Thymus (tissue), 11 donors: Measurements from ENCODE around the gene SPIRE1. TPM values are rescaled to one million over a fixed set of nuclear protein-coding genes. Genes with fewer than 3 reads are reported as not detected.

Experiments
- DNase-seq, 9 donors: peaks; one replicate each; pipeline ENCODE4 v3.0.0-alpha.2; 2013; ENCODE audit warnings: low spot score in 9 of 9, low read depth in 6 of 9, missing footprints in 1 of 9
- H3K27ac ChIP-seq, 2 donors: one replicate each; pipeline ENCODE4 v1.5.1; 2013; ENCODE audit warnings: control low read depth in 1 of 2, low read depth in 1 of 2, low read length in 1 of 2, mild to moderate bottlenecking in 1 of 2, moderate library complexity in 1 of 2
- H3K27me3 ChIP-seq, 2 donors: one replicate each; pipeline ENCODE4 v1.5.1; 2013; ENCODE audit warnings: low read length in 1 of 2; ENCODE audit not compliant: control insufficient read depth in 2 of 2, insufficient read depth in 1 of 2
- H3K36me3 ChIP-seq, 2 donors: one replicate each; pipeline ENCODE4 v1.5.1; 2013; ENCODE audit warnings: low read length in 1 of 2, mild to moderate bottlenecking in 1 of 2, moderate library complexity in 1 of 2; ENCODE audit not compliant: control insufficient read depth in 2 of 2, insufficient read depth in 2 of 2
- H3K4me1 ChIP-seq, 2 donors: one replicate each; pipeline ENCODE4 v1.5.1; 2013; ENCODE audit warnings: low read length in 2 of 2; ENCODE audit not compliant: control insufficient read depth in 2 of 2, insufficient read depth in 2 of 2
- H3K4me3 ChIP-seq, 2 donors: one replicate each; pipeline ENCODE4 v1.5.1; 2013; ENCODE audit warnings: low read length in 2 of 2, control low read depth in 1 of 2, mild to moderate bottlenecking in 1 of 2
- H3K9me3 ChIP-seq, 2 donors: one replicate each; pipeline ENCODE4 v1.5.1; 2013; ENCODE audit warnings: low read length in 1 of 2, mild to moderate bottlenecking in 1 of 2; ENCODE audit not compliant: control insufficient read depth in 2 of 2, insufficient read depth in 1 of 2
- WGBS: extraction: QIAGEN DNeasy Blood & Tissue Kit; methylation state at CpG from one replicate; pipeline ENCODE4 v1.1.7; 2013; 5-methylcytosine and 5-hydroxymethylcytosine counted together
- polyA plus RNA-seq: library from polyadenylated mRNA; stranded (reverse); fragments of 200-250 nt; gene quantifications from one replicate; pipeline ENCODE4 v1.2.3, GENCODE V29; 2013
- total RNA-seq: library from RNA; stranded (reverse); fragments of 120-200 nt; gene quantifications from one replicate; pipeline ENCODE4 v1.2.4, GENCODE V29; 2013
- donor health status: healthy.

Gene SPIRE1
- total and polyA plus RNA-seq, 2 donors, result 6.2 to 7.6 TPM

DNA sequence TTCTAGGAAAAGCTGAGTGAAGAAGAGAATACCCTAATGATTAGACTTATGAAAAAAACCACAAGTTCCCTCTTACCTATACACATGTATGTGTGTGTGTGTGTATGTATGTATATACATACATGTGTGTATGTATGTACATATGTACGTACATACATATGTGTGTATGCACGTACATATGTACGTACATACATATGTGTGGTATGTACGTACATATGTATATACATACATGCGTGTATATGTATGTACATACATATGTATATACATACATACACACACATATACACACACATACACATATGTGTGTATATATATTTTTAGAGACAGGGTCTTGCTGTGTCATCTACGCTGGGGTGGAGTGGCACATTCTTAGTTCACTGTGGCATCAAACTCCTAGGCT lies 196.6 kb downstream of the SPIRE1 start:
- Histone ChIP-seq H3K4me1 (no peaks in the 10 kb centered on the region), H3K27me3 (no peaks in the 10 kb centered on the region), H3K9me3 (no peaks in the 10 kb centered on the region), H3K36me3 (no peaks in the 10 kb centered on the region), H3K4me3 (no peak overlapping the region), H3K27ac (no peak overlapping the region)
- 90% methylated on average over 6 of the region's 6 CpGs for WGBS
- DNase-seq, result no peak

DNA sequence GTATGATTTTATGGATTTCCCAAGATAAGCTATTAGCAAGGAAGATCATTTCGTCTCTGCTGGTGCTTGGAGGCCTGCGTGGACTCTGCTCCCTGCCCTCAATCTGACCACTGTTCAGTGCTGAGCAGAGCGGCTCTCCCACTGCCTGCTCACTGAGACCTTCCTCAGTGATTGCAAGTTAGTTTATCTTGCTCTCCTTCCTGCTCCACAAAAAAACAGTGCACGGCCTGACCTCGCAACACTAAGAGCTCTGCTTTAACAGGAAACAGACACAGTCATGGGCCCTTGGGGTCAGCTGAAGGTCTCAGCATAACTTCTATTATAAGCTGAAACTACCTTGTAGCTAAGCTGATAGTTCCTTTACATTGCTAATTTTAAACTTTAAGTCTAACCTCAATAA lies 197.0 kb downstream of the SPIRE1 start:
- 82% methylated on average over 5 of the region's 5 CpGs for WGBS
- H3K27me3 ChIP-seq, result no peaks in the 10 kb centered on the region
- H3K36me3 ChIP-seq, result no peaks in the 10 kb centered on the region
- H3K4me3 ChIP-seq, result no peak overlapping the region
- H3K9me3 ChIP-seq, result no peaks in the 10 kb centered on the region
- no peaks in the 10 kb centered on the region for H3K4me1 ChIP-seq
- no peak for DNase-seq
- no peak overlapping the region for H3K27ac ChIP-seq

DNA sequence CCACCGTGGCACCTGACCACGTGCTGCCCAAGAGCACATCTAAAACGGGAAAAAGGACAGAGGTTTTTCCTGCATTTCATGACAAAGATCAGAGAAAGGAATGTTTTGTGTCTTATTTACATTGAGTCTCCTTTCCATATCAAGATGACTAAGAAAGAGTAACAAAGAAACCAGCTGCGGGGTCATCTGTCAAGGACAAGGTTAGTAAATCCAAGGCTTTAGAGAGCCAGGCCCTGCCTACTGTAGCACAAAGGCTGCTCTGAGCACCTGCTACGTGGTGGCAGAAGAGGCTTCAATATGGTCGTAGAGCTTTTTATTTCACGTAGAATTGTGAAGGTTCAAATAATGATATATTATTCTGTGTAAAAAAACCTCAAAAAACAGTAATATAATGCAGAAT lies 199.1 kb downstream of the SPIRE1 start:
- Histone ChIP-seq H3K9me3 (no peaks in the 10 kb centered on the region), H3K27ac (no peak overlapping the region), H3K4me1 (no peaks in the 10 kb centered on the region), H3K27me3 (no peaks in the 10 kb centered on the region), H3K36me3 (no peaks in the 10 kb centered on the region), H3K4me3 (no peak overlapping the region)
- WGBS, result 96% methylated on average over 7 of the region's 7 CpGs
- DNase-seq, result no peak

DNA sequence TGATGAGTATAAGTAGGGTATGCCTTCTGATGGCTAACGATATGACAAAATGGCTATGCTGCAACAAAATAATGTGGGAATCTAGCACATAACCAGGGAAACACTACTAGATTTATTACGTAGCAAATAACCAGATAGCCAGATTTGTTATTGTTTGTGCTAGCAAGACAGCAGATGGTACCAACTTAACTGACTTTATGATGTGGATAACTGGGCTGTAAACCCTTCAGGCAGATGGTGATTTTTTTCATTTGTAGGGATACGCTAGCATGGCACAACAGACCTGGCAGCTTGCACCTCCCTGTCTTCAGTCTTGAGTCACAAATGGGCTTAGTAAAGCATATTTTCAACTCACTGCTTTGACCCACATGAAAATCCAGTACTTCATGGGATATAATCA lies 201.5 kb downstream of the SPIRE1 start:
- H3K4me3 ChIP-seq, result no peak overlapping the region
- H3K4me1 ChIP-seq, result no peaks in the 10 kb centered on the region
- DNase-seq, result no peak
- 82% methylated on average over 3 of the region's 3 CpGs for WGBS
- no peak overlapping the region for H3K27ac ChIP-seq
- H3K36me3 ChIP-seq, result no peaks in the 10 kb centered on the region
- no peaks in the 10 kb centered on the region for H3K27me3 ChIP-seq
- no peaks in the 10 kb centered on the region for H3K9me3 ChIP-seq

DNA sequence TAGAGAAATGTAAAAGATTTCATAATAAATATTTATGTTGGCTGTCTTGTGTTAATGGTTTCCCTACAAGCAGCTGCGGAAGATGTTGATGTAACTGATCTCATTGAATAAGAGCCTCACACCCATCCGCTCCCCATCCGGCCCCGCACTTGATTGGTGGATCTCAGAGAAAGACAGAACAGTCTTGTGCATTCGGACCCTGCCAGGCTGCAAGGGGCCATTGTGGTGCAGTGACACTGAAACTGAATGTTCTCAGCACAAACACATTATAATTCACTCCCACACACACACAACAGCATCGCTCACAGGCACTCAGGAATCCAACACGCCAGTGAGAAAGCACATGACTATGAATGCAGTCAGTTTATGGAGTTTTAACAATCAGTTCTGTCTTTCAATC lies 202.4 kb downstream of the SPIRE1 start:
- no peak overlapping the region for H3K4me3 ChIP-seq
- H3K36me3 ChIP-seq, result no peaks in the 10 kb centered on the region
- no peak for DNase-seq
- no peak overlapping the region for H3K27ac ChIP-seq
- no peaks in the 10 kb centered on the region for H3K9me3 ChIP-seq
- 97% methylated on average over 7 of the region's 7 CpGs for WGBS
- no peaks in the 10 kb centered on the region for H3K4me1 ChIP-seq
- H3K27me3 ChIP-seq, result no peaks in the 10 kb centered on the region

DNA sequence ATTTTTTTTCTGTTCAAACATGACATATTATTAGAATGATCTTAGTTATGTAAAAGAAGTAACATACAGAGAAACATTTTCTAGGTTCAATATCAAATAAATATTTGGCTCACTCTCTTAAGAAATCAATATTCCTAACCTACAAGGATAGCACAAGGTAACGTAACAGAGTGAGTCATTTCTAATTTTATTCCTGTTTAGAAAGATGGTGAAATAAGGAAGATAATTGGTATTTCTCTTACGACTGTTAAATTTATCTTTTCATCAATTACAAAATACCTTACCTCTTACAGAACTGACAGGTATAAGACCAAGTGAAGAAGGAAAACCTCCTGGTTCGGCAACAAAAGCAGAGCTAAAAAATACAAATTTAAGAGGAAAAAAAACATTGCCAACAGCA lies 205.1 kb downstream of the SPIRE1 start:
- Histone ChIP-seq H3K27me3 (no peaks in the 10 kb centered on the region), H3K4me3 (no peak overlapping the region), H3K27ac (no peak overlapping the region), H3K4me1 (no peaks in the 10 kb centered on the region), H3K9me3 (no peaks in the 10 kb centered on the region), H3K36me3 (no peaks in the 10 kb centered on the region)
- no peak for DNase-seq
- 97% methylated on average over 3 of the region's 3 CpGs for WGBS

DNA sequence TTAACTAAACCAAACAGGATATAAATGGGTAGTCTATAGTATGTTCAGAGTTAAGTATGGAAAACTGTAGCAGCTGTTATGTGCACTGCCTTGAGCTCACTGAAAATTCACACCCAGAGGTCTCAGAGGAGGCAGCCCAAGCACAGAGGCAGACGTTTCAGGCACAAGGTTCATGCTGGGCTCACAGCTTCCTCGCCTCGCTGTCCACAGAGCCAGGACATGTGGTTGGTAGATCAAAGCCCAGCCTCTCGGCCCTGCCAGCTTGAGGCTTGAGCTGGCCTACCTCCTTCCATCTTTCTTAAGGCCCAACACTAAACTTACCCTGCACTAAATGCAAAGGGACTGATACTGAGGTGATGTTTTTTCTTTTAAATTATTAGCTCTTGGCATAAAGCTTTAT lies 206.5 kb downstream of the SPIRE1 start:
- no peak overlapping the region for H3K4me3 ChIP-seq
- 94% methylated on average over 4 of the region's 4 CpGs for WGBS
- H3K36me3 ChIP-seq, result no peaks in the 10 kb centered on the region
- H3K27me3 ChIP-seq, result no peaks in the 10 kb centered on the region
- no peak for DNase-seq
- H3K9me3 ChIP-seq, result no peaks in the 10 kb centered on the region
- no peaks in the 10 kb centered on the region for H3K4me1 ChIP-seq
- no peak overlapping the region for H3K27ac ChIP-seq

DNA sequence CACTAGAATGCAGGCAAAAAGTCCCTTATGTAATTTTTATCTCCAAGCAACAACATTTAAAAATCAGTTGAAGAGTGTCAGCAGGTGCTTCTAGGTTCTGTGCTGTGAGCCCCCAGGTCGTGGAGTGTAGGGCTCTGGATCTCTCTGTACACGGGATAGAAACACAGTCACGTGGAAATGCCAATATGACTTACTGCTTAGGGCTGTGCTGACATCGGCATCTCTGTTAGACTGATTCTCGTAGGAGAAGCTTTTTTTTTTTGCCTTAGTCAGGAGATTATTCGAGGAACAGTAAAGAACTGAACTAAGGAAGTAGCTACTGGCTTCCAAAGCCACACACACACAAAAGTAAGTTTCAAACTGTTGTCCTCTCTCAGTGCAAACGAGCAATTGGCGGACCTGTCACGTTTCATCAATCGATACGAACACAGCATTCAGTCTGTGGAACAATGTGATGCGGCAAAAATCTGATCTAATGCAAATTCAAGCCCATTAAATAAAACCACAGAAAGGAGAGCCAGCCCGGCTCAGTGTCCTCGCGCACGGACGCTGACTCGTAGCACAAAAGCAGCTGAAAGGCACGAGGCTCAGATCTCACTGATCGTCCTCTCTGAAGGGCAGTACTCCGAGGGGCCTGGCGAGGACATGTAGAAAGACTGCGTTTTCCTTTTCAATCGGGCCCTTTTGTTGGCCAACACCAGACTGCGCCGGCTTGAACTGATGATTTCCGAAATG lies 208.7 kb downstream of the SPIRE1 start:
- no peak for DNase-seq

DNA sequence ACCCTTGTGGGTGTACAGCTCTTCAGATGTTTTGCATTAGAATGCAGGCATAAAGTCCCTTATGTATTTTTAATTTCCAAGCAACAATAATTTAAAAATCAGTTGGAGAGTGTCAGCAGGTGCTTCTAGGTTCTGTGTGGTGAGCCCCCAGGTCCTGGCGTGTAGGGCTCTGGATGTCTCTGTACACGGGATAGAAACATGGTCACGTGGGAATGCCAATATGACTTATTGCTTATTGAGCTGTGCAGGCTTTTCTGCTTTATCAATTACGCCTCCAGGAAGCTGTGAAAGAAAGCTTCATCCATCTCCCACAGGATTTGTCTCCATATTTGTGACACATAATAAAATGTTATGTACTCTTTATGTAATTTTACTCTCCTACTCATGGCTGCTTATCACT lies 212.4 kb downstream of the SPIRE1 start:
- no peaks in the 10 kb centered on the region for H3K27me3 ChIP-seq
- WGBS, result 86% methylated on average over 4 of the region's 4 CpGs

More for the DNA sequence above, 208.7 kb downstream of the SPIRE1 start:
- Histone ChIP-seq H3K9me3 (no peaks in the 10 kb centered on the region), H3K4me1 (no peaks in the 10 kb centered on the region), H3K27ac (peak overlapping the region in 1 of 2 donors; percentile 13), H3K27me3 (no peaks in the 10 kb centered on the region), H3K36me3 (no peaks in the 10 kb centered on the region), H3K4me3 (no peak overlapping the region)
- 97% methylated on average over 27 of the region's 27 CpGs for WGBS

More for the DNA sequence above, 212.4 kb downstream of the SPIRE1 start:
- Histone ChIP-seq H3K27ac (no peak overlapping the region), H3K4me3 (no peak overlapping the region), H3K4me1 (no peaks in the 10 kb centered on the region), H3K9me3 (no peaks in the 10 kb centered on the region), H3K36me3 (no peaks in the 10 kb centered on the region)
- DNase-seq, result no peak
